IPS-18a (cell line): ENCODE results near the gene ZNF408.

Source experiments
- H3K27ac ChIP-seq: one replicate; pipeline ENCODE4 v1.5.1; 2013; ENCODE audit warnings: low read length
- H3K27me3 ChIP-seq: one replicate; pipeline ENCODE4 v1.6.1; 2013; ENCODE audit warnings: mild to moderate bottlenecking, low read length; ENCODE audit not compliant: control insufficient read depth, insufficient read depth
- H3K36me3 ChIP-seq: one replicate; pipeline ENCODE4 v1.6.1; 2013; ENCODE audit warnings: low read depth, low read length; ENCODE audit not compliant: control insufficient read depth
- H3K4me1 ChIP-seq: one replicate; pipeline ENCODE4 v1.6.1; 2013; ENCODE audit warnings: low read depth, low read length; ENCODE audit not compliant: control insufficient read depth
- H3K4me3 ChIP-seq: one replicate; pipeline ENCODE4 v1.5.1; 2013; ENCODE audit warnings: low read length
- H3K9ac ChIP-seq: one replicate; pipeline ENCODE4 v1.6.1; 2013; ENCODE audit warnings: mild to moderate bottlenecking, low read length, moderate library complexity
- H3K9me3 ChIP-seq: one replicate; pipeline ENCODE4 v1.6.1; 2013; ENCODE audit warnings: low read depth, low read length; ENCODE audit not compliant: control insufficient read depth

ZNF408 gene

DNA sequence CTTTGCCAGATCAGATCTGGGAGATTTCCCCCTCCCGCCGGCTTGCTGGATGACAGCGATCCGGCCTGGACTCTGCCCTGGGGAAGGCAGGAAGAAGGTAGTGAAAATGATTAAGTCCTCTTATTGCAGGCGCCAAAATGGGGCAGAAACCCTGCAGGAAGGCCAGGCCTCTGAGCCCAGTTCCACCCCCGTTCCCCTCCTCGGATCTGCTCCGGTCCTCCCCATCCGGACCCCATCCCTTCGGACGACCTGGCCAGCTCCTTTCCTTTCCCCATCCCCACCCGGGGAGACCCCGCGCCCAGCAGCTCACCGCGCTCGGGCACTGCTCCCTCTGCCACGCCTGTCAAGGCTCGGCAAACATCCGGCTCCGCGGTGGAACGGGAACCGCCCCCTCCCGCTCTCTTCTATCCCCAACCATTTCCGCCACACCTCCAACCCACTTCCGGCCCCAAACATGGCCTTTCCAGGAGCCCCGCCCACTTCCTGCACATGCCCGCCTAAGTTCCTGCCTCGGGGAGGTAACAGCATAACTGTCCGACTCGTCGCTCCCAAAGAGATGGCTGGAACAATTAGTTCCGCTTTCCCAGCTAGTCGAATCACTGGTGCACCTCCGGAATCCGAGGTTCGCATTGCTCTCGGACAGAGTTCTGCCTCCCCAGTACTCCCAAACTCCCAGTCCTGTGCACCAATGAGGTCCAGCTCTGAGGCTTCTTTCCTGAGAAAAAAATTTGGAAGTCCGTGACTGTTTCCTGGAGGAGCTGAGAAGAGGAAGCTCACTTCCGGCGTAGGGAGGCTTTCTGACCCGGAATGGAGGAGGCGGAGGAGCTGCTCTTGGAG is at the start of gene ZNF408, which contains the start of gene ARHGAP1:
TSS of gene ZNF408 (plus strand) at position 791 of the 837 bp plus-strand sequence. CDS start at position 808, 17 bp downstream.
TSS of gene ARHGAP1 (minus strand) at position 379 of the 837 bp plus-strand sequence. CDS start 4,512 bp downstream, outside the sequence.
- Histone ChIP-seq H3K9ac (peak within 1 kb of the TSS; percentile 83), H3K4me1 (no peaks in the 10 kb centered on the region), H3K9me3 (no peaks in the 10 kb centered on the region), H3K4me3 (peak within 1 kb of the TSS; percentile 70), H3K36me3 (peaks cover 30% of the 10 kb centered on the region), H3K27ac (peak within 1 kb of the TSS; percentile 93), H3K27me3 (no peaks in the 10 kb centered on the region)

DNA sequence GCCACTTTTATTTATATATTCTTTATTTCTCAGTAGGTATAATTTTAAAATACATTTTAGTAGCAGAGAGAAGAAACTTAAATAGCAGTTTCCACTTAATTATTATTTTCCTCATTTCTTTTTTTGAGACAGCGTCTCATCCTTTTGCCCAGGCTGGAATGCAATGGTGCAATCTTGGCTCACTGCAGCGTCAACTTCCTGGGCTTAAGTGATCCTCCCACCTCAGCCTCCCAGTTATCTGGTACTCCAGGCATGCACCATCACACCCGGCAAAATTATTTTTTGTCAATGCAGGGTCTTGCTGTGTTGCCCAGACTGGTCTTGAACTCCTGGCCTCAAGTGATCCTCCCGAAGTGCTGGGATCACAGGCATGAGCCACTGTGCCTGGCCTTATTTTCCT is 45.2 kb upstream of the ZNF408 start:
- Histone ChIP-seq H3K9ac (no peak overlapping the region), H3K27me3 (no peaks in the 10 kb centered on the region), H3K4me3 (no peak overlapping the region), H3K9me3 (no peaks in the 10 kb centered on the region), H3K27ac (no peak overlapping the region), H3K4me1 (no peaks in the 10 kb centered on the region), H3K36me3 (peaks cover 70% of the 10 kb centered on the region)

DNA sequence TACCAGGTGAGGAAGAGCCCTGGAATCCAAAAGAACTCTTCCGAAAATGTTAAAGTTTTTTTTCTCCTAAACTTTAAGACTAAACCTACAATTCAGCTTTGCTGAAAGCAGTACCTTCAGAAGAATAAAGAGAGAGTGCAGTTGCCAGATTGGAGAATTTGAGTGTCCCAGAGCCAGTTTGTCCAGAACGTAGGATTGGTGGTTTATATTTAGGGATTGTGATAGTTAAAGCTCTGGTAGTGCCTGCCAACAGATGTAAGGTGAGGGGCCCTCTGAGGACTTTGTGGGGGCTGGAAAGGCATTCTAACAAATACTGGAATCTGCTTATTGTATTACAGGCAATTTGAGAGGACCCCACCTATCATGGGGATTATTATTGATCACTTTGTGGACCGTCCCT is 43.6 kb upstream of the ZNF408 start:
- no peak overlapping the region for H3K27ac ChIP-seq

DNA sequence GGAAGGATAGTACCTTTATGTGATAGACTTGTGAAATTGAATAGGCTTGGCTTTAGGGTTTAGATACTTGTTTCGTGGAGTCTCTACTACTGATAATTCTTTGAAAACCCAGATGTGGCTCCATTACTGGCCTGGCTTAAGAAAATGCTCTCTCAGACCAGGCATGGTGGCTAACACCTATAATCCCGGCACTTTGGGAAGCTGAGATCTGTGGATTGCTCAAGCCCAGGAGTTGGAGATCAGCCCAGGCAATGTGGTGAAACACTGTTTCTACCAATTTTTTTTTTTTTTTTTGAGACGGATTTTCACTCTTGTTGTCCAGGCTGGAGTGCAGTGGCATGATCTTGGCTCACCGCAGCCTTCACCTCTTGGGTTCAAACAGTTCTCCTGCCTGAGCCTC is 42.6 kb upstream of the ZNF408 start:
- no peaks in the 10 kb centered on the region for H3K27me3 ChIP-seq

More for the DNA sequence above, 43.6 kb upstream of the ZNF408 start:
- Histone ChIP-seq H3K9me3 (no peaks in the 10 kb centered on the region), H3K36me3 (peaks cover 59% of the 10 kb centered on the region), H3K4me1 (no peaks in the 10 kb centered on the region), H3K9ac (no peak overlapping the region), H3K4me3 (no peak overlapping the region), H3K27me3 (no peaks in the 10 kb centered on the region)

DNA sequence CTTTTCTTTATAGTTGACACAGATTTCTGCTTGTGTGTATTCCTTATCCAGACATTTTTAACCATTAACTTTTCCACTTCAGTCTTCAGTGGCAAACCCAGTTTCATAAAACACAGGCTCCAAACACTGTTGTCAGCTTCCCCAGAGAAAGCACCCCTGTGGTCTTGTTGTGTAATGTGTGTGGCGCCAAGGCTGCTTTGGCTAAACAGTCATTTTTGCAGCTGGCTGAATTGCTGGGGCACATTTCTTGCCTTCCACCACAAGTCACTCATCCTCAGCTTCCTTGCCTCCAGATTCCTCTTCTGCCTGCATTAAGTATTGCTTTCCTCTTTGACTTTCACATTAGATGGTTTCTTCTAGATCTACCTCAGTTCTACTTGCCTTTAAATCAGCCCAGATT is 40.9 kb upstream of the ZNF408 start:
- H3K4me3 ChIP-seq = no peak overlapping the region
- no peaks in the 10 kb centered on the region for H3K27me3 ChIP-seq
- H3K36me3 ChIP-seq = peaks cover 61% of the 10 kb centered on the region
- H3K4me1 ChIP-seq = no peaks in the 10 kb centered on the region
- H3K27ac ChIP-seq = no peak overlapping the region
- H3K9me3 ChIP-seq = no peaks in the 10 kb centered on the region
- no peak overlapping the region for H3K9ac ChIP-seq

More for the DNA sequence above, 42.6 kb upstream of the ZNF408 start:
- Histone ChIP-seq H3K4me1 (no peaks in the 10 kb centered on the region), H3K36me3 (peaks cover 57% of the 10 kb centered on the region), H3K4me3 (no peak overlapping the region), H3K9me3 (no peaks in the 10 kb centered on the region), H3K27ac (no peak overlapping the region), H3K9ac (no peak overlapping the region)

DNA sequence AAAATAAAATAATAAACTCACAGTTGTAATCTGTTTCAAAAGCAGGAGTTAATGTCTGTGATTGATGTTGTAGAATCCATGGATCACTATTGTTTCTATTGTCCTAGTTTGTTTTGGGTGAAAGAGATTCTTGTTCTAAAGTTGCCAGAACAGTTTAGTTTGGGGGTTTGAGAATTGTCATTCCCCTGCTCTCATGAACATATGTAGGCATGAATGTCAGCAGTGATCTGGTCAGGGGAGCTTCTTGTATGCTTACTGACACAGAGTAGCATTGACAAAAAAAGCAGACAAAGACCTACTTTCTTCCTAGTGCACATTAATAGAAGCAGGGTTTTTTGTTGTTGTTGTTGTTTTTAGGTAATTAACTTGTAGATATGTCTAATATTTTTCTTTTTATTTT is 39.0 kb upstream of the ZNF408 start:
- Histone ChIP-seq H3K9me3 (no peaks in the 10 kb centered on the region), H3K9ac (no peak overlapping the region), H3K27me3 (no peaks in the 10 kb centered on the region), H3K4me1 (no peaks in the 10 kb centered on the region), H3K4me3 (no peak overlapping the region), H3K27ac (no peak overlapping the region), H3K36me3 (peaks cover 58% of the 10 kb centered on the region)

DNA sequence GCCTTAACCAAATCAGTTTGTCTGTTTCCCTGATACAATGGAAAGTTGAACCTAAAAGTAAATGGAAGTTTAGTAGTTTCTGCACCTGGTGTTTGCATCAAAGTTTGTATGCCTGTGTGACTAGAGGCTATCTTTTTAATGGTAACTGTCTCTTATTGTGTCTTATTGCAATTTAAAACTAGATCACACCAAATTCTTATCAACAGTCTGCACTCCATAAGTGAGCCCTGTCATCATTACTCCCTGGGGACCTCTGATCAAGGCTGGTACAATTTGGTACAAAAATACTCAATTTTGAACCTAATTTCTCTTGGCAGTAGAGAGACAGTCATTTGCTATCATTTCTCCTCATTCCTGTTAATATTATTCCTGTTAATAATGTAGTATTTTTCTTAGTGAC is 38.5 kb upstream of the ZNF408 start:
- Histone ChIP-seq H3K4me3 (no peak overlapping the region), H3K9me3 (no peaks in the 10 kb centered on the region), H3K27me3 (no peaks in the 10 kb centered on the region), H3K4me1 (no peaks in the 10 kb centered on the region), H3K36me3 (peaks cover 58% of the 10 kb centered on the region), H3K9ac (no peak overlapping the region), H3K27ac (no peak overlapping the region)

DNA sequence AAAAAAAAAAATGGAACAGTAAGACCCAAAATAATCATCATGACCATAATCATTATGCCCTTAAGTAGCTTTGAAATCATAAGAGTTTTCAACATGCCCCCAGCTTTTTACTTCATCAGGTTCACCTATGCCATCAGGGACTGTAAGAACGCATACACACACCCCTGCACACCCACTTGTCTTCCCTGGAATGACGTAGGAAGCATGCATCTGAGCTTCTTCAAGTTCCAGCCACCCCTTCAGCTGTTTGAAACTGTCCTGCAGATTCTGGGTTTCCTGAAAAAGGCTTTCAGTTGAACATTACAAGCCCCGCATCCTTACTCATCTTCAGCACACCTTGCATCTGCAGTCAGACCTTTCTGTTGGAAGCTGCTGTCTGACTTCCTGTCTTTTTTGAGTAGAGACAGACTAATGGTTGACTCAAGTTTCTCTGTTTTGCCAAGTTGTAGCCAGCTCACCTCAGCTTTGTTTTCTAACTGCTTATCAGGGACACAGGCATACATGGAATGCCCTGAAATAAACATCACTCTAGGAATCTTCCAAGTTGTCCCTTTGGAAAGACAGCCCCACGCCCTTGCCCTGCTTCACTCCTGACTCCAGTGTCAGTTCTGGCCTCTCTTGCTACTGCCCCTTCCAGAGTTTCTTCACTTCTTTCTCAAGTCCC is 37.4 kb upstream of the ZNF408 start:
- Histone ChIP-seq H3K9me3 (no peaks in the 10 kb centered on the region), H3K4me1 (no peaks in the 10 kb centered on the region), H3K27ac (no peak overlapping the region), H3K9ac (no peak overlapping the region), H3K27me3 (no peaks in the 10 kb centered on the region), H3K4me3 (no peak overlapping the region), H3K36me3 (peaks cover 58% of the 10 kb centered on the region)

DNA sequence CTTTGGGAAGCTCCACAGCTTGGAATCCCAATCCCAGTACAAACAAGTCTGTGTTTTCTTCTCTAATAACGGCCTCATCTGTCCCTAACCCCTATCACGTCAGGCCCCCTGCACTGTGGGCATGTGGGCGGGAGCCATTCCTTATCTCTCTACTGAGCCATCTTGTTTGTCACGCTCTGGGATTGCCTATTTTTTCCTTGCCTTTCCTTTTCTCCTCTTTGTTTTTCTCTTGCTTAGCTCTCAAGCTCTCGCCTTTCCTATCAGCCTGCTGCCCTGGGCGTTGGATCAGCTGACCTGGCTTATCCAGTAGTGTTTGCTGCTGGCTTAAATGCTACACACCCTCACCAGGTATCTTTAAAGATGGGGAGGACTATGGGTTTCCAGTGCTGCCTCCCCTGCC is 36.2 kb upstream of the ZNF408 start:
- H3K27ac ChIP-seq = no peak overlapping the region
- H3K9ac ChIP-seq = no peak overlapping the region
- no peaks in the 10 kb centered on the region for H3K4me1 ChIP-seq
- H3K36me3 ChIP-seq = peaks cover 57% of the 10 kb centered on the region
- H3K9me3 ChIP-seq = no peaks in the 10 kb centered on the region
- no peaks in the 10 kb centered on the region for H3K27me3 ChIP-seq
- no peak overlapping the region for H3K4me3 ChIP-seq

DNA sequence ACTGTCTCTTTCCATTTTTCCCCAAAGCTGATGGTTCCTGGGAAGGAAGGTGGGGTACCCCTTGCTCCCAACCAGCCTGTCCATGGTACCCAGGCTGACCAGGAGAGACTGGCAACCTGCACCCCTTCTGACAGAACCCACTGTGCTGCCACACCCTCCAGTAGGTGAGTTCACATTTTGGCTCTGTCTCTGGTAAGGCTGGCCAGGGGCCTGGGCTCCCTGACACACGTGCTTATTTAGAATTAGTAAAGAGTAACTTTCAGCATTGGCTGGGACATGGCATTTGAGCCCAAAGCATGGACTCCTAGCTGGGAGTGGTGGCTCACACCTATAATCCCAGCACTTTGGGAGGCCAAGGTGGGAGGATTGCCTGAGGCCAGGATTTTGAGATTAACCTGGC is 35.5 kb upstream of the ZNF408 start:
- peaks cover 53% of the 10 kb centered on the region for H3K36me3 ChIP-seq
- H3K27ac ChIP-seq = no peak overlapping the region
- no peaks in the 10 kb centered on the region for H3K9me3 ChIP-seq

DNA sequence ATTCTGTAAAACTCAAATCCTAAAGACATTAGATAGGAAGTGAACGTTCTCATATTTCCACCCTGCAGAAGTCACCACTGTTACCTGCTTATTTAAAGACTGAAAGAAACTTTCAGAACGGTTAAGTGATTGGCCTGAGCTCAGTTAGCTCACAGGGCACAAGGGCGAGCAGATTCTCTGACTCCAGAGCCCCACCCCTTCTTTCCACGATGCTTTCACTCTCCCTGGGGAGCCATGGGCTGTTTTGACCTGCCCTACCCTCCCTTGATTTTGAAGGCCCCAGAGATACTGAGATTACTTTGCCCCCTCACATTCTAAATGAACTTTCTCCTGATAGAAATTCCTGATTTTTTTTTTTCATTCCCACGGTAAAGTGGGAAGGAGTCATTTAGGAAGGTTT is 34.3 kb upstream of the ZNF408 start:
- H3K4me3 ChIP-seq = no peak overlapping the region
- peaks cover 59% of the 10 kb centered on the region for H3K36me3 ChIP-seq
- H3K27ac ChIP-seq = no peak overlapping the region
- no peaks in the 10 kb centered on the region for H3K9me3 ChIP-seq
- no peaks in the 10 kb centered on the region for H3K4me1 ChIP-seq
- H3K9ac ChIP-seq = no peak overlapping the region
- no peaks in the 10 kb centered on the region for H3K27me3 ChIP-seq

More for the DNA sequence above, 35.5 kb upstream of the ZNF408 start:
- Histone ChIP-seq H3K4me1 (no peaks in the 10 kb centered on the region), H3K4me3 (no peak overlapping the region), H3K27me3 (no peaks in the 10 kb centered on the region), H3K9ac (no peak overlapping the region)
